Vagina (tissue), 2 donors: ENCODE results near the gene KRT20. TPM values are rescaled to one million over a fixed set of nuclear protein-coding genes. Genes with fewer than 3 reads are reported as not detected.

Source experiments
- DNase-seq, 2 donors: peaks; one replicate each; pipeline ENCODE4 v3.0.0-alpha.2; 2017; ENCODE audit errors: extremely low spot score in 2 of 2
- H3K27ac ChIP-seq: fragments of 200-600 bp; sonication (generic); one replicate; pipeline ENCODE4 v1.5.1; 2019
- H3K27me3 ChIP-seq: fragments of 200-600 bp; sonication (generic); one replicate; pipeline ENCODE4 v1.5.1; 2019
- H3K36me3 ChIP-seq, 2 donors: fragments of 200-600 bp; sonication (generic); one replicate each; pipeline ENCODE4 v1.5.1; 2017 to 2019
- H3K4me1 ChIP-seq: fragments of 200-600 bp; sonication (generic); one replicate; pipeline ENCODE4 v1.5.1; 2019
- H3K4me3 ChIP-seq, 2 donors: fragments of 200-600 bp; sonication (generic); 1 replicate in 1 of 2; 2 replicates in 1 of 2; pipeline ENCODE4 v1.5.1; 2016 to 2019
- H3K9me3 ChIP-seq: fragments of 200-600 bp; sonication (generic); one replicate; pipeline ENCODE4 v1.5.1; 2019
- CTCF ChIP-seq, 3 experiments: fragments of 450-650 bp in 2 of 3; fragments of 200-600 bp in 1 of 3; sonication (generic) in 1 of 3; IDR thresholded peaks; one replicate each; pipeline ENCODE4 v1.5.1; 2017 to 2019; ENCODE audit warnings: antibody characterized with exemption in 3 of 3, mild to moderate bottlenecking in 2 of 3, moderate library complexity in 2 of 3
- POLR2A ChIP-seq, 2 donors: fragments of 450-650 bp; IDR thresholded peaks; one replicate each; pipeline ENCODE4 v1.6.1; 2017; ENCODE audit warnings: antibody characterized with exemption in 2 of 2, mild to moderate bottlenecking in 2 of 2, moderate library complexity in 2 of 2
- POLR2AphosphoS5 ChIP-seq, 2 donors: sonication (generic); formaldehyde crosslinking; IDR thresholded peaks; one replicate each; pipeline ENCODE4 v1.9.0; 2017; ENCODE audit warnings: antibody characterized with exemption in 2 of 2, mild to moderate bottlenecking in 2 of 2, low read depth in 1 of 2; ENCODE audit not compliant: insufficient read depth in 1 of 2
- intact Hi-C: fragments of 100-400 bp; cut with DNase I; formaldehyde crosslinking; loops from one replicate; pipeline ENCODE4 v1.15.1; 2023
- total RNA-seq: library from RNA; depleted of rRNA; stranded (reverse); fragments of >200 nt; gene quantifications from one replicate; pipeline ENCODE4 v1.2.3, GENCODE V29; 2016

KRT20 gene
- total RNA-seq, 1 donor from 2014 or later: not detected

GRCh38 chr17:40906613-40907012, 21.6 kb upstream of the KRT20 start:
- Histone ChIP-seq H3K4me3 (no peak overlapping the region), H3K27me3 (no peaks in the 10 kb centered on the region), H3K4me1 (peaks cover 39% of the 10 kb centered on the region), H3K36me3 (no peaks in the 10 kb centered on the region), H3K9me3 (no peaks in the 10 kb centered on the region), H3K27ac (no peak overlapping the region)
- intact Hi-C loops: loop anchor here (5.0 kb wide), 1 partner anchor 741 kb away; no protein-coding TSS in a partner anchor
- no peak for DNase-seq
- TF ChIP-seq POLR2A (IDR thresholded peaks at IDR 0.05) (no peak), CTCF (IDR thresholded peaks at IDR 0.05) (no peak), POLR2AphosphoS5 (IDR thresholded peaks at IDR 0.05; ENCODE audit: insufficient read depth in 1 of 2, low read depth in 1 of 2) (no peak)

- Histone ChIP-seq H3K4me1 (peaks cover 28% of the 10 kb centered on the region), H3K36me3 (no peaks in the 10 kb centered on the region), H3K4me3 (no peak overlapping the region), H3K27ac (no peak overlapping the region), H3K27me3 (no peaks in the 10 kb centered on the region), H3K9me3 (no peaks in the 10 kb centered on the region)
- TF ChIP-seq POLR2A (IDR thresholded peaks at IDR 0.05): no peak
- TF ChIP-seq POLR2AphosphoS5 (IDR thresholded peaks at IDR 0.05; ENCODE audit: insufficient read depth in 1 of 2, low read depth in 1 of 2): no peak
- TF ChIP-seq CTCF (IDR thresholded peaks at IDR 0.05): no peak
- intact Hi-C loops: loop anchor here (5.0 kb wide), 1 partner anchor 742 kb away; no protein-coding TSS in a partner anchor
- DNase-seq: no peak
These were observed 20.3 kb upstream of the KRT20 start for GRCh38 chr17:40905370-40905769.

GRCh38 chr17:40903129-40903847, 18.2 kb upstream of the KRT20 start:
- Histone ChIP-seq H3K4me3 (no peak overlapping the region), H3K27me3 (no peaks in the 10 kb centered on the region), H3K36me3 (no peaks in the 10 kb centered on the region), H3K4me1 (peaks cover 13% of the 10 kb centered on the region), H3K27ac (peak overlapping the region; percentile 83), H3K9me3 (no peaks in the 10 kb centered on the region)
- TF ChIP-seq POLR2A (IDR thresholded peaks at IDR 0.05) (no peak), POLR2AphosphoS5 (IDR thresholded peaks at IDR 0.05; ENCODE audit: insufficient read depth in 1 of 2, low read depth in 1 of 2) (peak in 1 of 2 donors; percentile 81), CTCF (IDR thresholded peaks at IDR 0.05) (no peak)
- no peak for DNase-seq
- intact Hi-C loops: no loop called here

GRCh38 chr17:40902498-40902897, 17.5 kb upstream of the KRT20 start:
- TF ChIP-seq CTCF (IDR thresholded peaks at IDR 0.05): no peak
- no peak for TF ChIP-seq POLR2A (IDR thresholded peaks at IDR 0.05)
- no peak for TF ChIP-seq POLR2AphosphoS5 (IDR thresholded peaks at IDR 0.05; ENCODE audit: insufficient read depth in 1 of 2, low read depth in 1 of 2)
- Histone ChIP-seq H3K27ac (peak overlapping the region; percentile 83), H3K36me3 (no peaks in the 10 kb centered on the region), H3K9me3 (no peaks in the 10 kb centered on the region), H3K4me3 (no peak overlapping the region), H3K4me1 (peaks cover 13% of the 10 kb centered on the region), H3K27me3 (no peaks in the 10 kb centered on the region)
- intact Hi-C loops: no loop called here
- no peak for DNase-seq

- H3K27me3 ChIP-seq: no peaks in the 10 kb centered on the region
- intact Hi-C loops: no loop called here
- no peak for DNase-seq
- H3K4me1 ChIP-seq: peaks cover 13% of the 10 kb centered on the region
- H3K4me3 ChIP-seq: no peak overlapping the region
- peak overlapping the region; percentile 83 for H3K27ac ChIP-seq
- H3K9me3 ChIP-seq: no peaks in the 10 kb centered on the region
- H3K36me3 ChIP-seq: no peaks in the 10 kb centered on the region
- TF ChIP-seq CTCF (IDR thresholded peaks at IDR 0.05) (no peak), POLR2AphosphoS5 (IDR thresholded peaks at IDR 0.05; ENCODE audit: insufficient read depth in 1 of 2, low read depth in 1 of 2) (peak in 1 of 2 donors; percentile 61)
These were observed 17.0 kb upstream of the KRT20 start for GRCh38 chr17:40901981-40902474.
